Anterior cingulate cortex (tissue), 58 donors: ENCODE data around the gene OR2AG1.
"Not testable (repeated sequence)": the region's sequence is repeated elsewhere in the genome, so short reads cannot be mapped to it uniquely, and the experiment has no call there.

Source experiments
- DNase-seq, 58 donors: peaks; one replicate each; lab custom pipeline; 2025; lab: John Stamatoyannopoulos, UW

Gene OR2AG1

DNA sequence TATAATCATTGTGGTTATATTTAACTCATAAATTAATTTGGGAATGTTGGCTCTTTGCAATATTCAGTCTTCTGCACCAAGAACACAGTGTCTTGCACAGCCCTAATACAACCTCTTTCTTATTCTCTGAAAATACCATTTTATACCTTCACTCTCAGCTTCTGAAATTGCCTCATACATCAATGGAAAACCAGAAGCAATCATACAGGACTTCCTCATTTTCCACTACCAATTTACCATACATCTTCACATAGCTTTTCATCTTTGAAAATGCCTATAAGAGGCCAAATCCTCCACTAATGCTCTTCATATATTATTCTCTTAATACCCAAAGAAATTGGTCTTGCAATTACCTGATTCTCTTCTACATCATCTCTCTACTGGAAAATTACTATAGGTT lies 4.3 kb upstream of the OR2AG1 start:
- no peak for DNase-seq

DNA sequence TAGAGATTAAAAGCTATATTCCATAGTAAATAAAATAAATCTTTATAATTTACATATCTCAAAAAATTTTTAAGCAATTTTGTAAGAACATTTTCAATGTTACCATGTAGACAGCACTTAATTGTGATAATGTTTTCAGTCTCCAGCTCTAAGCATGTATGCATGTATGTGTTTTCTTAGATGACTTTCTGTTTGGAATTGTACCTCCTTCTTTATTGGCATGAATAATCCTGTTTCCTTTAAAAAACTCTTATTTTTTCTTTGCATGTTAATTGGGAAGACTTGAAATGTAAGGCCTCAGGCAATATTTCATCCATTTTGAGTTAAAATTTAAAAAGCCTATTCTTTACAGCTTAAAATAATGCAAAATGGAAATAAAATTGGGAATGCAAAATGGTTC lies 2.0 kb upstream of the OR2AG1 start:
- DNase-seq = no peak

DNA sequence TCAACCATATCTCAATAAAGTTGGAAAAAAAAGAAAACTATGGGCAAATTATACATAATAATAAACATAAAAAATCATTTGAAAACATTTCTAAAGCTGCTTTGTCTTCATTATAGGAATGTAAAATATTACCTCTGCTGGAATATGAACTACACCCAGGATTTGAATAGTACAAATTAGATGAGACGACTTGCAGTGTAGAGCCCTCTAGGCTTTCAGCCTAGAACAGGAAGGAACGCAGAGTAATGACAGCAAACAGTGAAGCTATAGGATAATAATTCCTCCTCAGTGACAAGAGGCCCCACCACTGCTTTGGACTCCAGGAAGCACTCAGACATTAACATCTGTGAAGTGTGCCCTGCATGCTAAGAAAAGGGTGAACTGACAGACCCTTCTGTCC lies 7.7 kb downstream of the OR2AG1 start:
- no peak for DNase-seq

DNA sequence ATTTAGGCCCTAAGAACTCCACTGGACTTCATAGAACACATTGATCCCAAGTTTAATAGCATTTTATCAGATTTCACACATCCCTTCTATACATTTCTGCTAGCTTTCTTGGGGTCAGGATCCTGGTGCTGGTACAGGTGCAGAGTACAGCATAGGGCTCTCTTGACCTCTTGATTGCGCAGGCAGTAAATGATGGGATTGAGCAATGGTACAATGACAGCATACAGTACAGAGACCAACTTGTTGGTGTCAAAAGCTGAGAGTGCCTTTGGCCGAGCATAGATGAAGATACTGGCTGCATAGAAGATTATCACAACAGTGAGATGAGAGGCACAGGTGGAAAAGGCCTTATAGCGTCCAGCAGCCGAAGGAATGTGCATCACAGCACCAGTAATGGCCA lies 11.8 kb downstream of the OR2AG1 start:
- no peak for DNase-seq

DNA sequence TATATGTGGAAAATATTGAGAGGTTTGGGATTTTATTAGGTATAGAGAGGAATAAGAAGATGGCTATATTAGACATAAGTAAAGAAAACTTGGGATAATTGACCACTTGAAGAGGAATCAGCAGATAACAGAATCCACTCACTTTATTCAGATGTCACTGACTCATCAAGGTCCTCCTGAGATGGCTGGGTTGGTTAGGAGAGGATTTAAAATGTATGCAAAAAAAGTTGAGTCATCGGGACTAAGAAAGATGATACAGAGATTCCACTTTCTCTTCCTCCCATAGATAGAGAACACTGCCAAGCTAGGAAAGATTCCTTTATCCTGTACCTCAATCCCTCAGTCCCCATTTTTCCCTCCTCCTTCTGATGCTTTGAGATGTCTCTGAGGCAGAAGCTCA lies 16.6 kb downstream of the OR2AG1 start, which contains the start of gene OR6A2:
OR6A2 (minus strand) TSS at position 288 of the 400 bp plus-strand sequence. CDS start 3,981 bp downstream, outside the sequence.
- DNase-seq = no peak

DNA sequence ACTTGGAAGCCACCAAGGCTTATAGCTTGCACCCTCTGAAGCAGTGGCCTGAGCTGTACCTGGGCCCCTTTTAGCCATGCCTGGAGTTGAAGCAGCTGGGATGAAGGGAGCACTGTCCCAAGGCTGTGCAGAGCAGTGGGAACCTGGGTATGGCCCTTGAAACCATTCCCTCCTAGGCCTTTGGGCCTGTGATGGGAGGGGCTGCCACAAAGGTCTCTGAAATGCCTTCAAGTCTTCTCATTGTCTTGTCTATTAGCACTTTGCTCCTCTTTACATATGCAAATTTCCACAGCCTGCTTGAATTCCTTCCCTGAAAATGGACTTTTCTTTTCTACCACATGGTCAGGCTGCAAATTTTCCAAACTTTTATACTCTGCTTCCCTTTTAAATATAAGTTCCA lies 18.3 kb downstream of the OR2AG1 start:
- DNase-seq = not testable (repeated sequence)

DNA sequence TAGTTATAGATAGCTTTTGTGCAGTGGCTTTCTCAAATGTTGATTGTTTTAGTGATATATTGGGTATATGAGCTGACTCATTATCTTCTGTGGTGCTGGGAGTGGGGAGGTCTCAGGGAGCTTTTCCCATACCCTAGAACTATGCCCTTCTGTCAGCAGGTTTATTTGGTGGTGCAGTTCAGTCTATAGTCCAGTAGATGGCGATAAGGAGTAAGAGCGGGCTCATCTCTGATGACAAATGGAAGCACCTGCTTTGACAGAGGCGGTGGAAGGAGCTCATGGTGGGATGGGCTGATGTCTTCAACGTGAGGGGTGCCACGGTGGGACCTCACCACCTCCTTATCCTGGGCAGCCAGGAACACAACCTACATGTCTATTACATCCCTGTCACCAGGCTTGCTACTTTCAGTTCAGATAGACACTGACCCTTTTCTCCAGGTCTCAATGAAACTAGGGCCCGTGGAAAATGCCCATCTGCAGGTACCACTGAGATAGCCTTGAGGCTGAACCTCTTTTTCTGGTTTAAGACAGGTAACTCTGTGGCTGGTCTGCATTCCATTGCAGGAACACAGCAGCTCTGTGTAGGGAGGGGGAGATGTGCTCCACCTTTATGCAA lies 29.7 kb downstream of the OR2AG1 start:
- peak in 3 of 58 donors; percentile 1 to 5 (median 3) for DNase-seq

DNA sequence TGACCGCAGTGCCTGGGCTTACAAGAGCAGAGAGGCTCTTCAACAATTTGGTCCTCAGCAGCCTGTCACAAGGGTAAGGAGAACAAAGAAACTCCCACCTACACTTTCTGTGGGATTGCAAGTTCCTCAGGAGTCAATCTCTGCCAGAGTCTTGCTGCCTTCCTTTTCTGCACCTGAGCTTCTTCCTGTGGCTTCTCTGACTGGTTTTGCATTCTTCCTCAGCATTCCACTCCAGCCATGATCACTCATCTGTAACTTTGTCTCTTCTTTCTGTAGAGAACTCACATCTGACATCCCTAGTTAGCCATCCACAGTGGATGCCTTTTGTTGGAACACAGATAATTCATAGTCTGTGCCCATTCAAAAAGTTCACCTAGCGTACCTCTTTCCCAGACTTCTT lies 30.8 kb downstream of the OR2AG1 start:
- no peak for DNase-seq

DNA sequence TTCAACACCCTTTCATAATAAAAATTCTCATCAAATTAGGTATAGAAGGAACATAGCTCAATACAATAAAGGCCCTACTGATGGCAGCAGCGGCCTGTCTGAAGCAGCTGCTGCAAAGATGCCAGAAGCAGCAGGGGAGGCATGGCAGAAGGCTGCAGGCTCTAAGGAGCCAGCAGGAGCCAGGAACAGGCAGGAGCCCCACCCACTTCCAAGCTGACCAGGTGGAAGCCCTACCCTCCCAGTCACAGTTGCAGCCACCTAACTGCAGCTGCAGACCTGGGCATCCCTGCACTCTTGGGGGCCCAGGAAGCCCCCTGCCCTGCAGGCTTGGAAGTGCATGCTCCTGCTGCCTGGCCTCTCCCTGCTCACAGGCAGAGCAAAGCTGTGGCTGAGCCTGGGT lies 34.9 kb downstream of the OR2AG1 start:
- DNase-seq = no peak

DNA sequence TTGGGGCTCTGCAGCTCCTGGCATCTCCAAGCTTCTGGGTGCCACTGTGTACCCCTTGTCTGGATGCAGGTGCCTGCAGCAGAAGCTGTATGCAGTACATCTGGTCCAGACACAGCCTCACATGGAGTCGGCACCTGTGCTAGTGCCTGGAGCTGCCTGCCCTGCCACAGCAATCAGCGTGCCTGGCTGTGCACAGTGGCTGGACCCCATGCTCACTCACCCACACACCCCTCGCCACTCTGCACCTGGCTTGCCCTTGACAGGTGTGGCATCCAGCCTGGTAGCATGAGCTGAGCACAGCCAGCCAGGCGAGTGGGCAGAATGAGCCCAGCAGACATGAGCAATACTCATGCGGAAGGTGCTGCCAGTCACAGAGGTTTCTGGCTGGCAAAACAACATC lies 36.1 kb downstream of the OR2AG1 start:
- DNase-seq = no peak

DNA sequence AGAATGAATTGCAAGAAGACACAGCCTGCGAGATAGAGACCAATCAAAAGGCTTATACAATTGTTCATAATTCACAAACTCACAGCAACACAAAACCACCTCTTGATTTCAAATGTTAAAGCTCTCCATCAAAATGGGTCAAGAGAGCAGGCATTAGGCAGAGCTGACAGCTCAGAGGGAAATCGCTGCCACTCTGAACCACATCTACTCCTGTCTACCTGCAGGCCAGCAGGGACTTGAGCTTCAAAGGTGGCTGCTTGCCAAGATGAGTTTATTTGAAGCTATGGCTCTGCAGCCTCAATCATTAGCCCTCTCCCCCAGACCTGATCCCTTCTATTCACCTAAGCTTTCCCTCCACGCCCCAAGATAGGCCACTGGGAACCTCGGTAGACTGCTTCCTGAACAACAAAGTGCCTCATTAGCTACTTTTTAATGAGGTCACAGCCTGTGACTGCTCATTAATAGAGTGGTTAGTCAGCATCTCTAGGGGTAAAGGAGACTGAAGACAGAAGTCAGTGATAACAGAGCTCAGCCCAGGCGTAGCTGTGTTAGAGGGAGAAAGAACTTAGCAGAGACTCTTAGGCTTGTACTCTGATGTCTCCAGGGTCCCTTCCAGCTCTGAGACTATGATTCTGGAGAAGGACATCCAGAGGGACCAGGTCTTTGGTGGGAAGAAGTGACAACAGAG lies 41.5 kb downstream of the OR2AG1 start:
- DNase-seq = no peak

DNA sequence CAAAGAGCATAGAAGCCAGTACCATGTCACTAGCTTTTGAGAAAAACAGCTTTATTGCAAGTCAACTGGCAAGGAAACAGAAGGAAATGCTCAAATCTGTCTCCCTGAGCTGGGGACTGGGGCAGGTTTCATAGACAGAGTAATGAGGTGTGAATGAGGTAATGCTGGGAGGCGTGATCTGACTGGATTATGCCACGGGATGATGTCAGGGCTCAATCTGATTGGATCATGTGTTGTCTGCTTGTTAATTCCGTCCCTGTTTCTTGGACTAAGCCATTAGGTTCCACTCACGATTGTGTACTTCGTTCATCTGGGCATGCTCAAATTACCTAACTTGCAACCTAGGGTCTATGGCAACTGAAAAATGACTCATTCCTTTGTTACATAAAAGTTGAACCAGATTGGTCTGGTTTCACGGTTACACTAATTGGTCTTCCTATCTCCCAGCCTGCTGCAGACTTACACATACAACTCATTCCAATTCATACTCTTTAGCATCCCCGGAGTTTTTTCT lies 42.5 kb downstream of the OR2AG1 start:
- no peak for DNase-seq

DNA sequence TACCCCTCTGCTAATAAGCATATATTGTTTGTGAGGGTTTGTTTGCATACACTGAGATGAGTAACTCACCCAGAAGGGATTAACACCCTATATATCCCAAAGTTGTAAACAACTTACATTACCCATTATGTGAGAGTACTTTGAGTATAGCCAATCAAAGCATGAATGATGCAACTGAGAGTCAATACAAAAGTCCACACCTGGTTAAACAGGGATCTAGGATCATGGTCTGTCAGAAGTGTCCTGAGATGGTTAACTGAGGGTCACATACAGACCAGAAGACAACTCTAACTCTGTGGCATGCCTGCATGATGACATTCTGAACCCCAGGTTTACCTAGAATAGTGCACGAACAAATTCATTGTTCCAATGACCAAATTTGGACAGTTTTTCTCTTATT lies 45.3 kb downstream of the OR2AG1 start:
- DNase-seq = no peak

DNA sequence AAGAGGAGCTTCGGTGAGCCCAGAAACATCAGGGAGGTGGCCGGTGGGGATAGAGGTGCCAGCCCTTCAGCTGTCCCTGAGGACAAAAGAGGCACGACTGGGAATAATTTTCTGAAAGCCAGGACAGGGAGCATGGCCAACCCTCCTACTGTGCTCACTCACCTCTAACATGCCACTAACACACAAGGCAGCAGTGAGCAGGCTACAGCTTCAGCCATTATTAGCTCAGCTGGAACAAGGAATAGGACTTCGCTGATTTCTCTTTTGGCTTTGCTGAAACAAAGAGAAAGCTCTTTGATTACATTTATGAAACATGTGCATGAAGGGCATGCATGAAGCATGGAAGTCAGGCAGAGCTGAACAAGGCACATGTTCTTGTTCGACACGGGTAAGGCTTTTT lies 50.5 kb downstream of the OR2AG1 start:
- no peak for DNase-seq

DNA sequence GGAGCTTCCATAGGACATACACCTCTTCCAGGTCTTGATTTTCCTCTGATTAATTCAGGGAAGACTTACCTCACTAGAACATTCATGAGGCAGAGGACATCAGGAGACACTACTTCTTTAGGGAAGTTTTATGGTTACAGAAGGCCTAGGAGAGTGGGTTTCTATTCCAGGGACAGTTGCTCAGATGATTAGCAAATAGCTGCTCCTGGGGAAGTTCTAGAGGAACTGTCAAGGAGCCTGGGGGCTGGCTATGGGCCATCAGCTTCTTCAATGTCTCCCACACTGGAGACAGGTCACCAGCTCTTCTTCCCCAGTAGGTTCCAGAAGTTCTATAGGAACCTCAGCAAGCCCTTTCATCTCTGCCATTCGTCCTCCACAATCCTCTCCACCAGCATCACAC lies 51.2 kb downstream of the OR2AG1 start:
- no peak for DNase-seq
